Testis (tissue), 2 donors: Measurements from ENCODE around the gene SIGLECL1.

ENCODE experiments used
- CTCF ChIP-seq, 3 experiments: fragments of 450-650 bp in 2 of 3; fragments of 200-600 bp in 1 of 3; sonication (generic) in 1 of 3; IDR thresholded peaks; one replicate each; pipeline ENCODE4 v1.5.1; 2016 to 2019; ENCODE audit warnings: antibody characterized with exemption in 3 of 3, mild to moderate bottlenecking in 2 of 3, moderate library complexity in 1 of 3
- POLR2A ChIP-seq: fragments of 450-650 bp; IDR thresholded peaks from one replicate; pipeline ENCODE4 v1.6.1; 2017; ENCODE audit warnings: antibody characterized with exemption, mild to moderate bottlenecking, moderate library complexity

- TF ChIP-seq CTCF (IDR thresholded peaks at IDR 0.05) (no peak), POLR2A (no peak)
Observed at GRCh38 chr19:51227326-51227725, 23.6 kb upstream of the SIGLECL1 start.
